ENCODE measurements around the gene PTPN7. TPM values are rescaled to one million over a fixed set of nuclear protein-coding genes. Genes with fewer than 3 reads are reported as not detected.

PTPN7 gene
- 1 to 10 TPM; 4.6 to 9.3 (median 7.7) TPM for total RNA-seq

- ATAC-seq (ENCODE audit: low FRiP score in 2 of 2) = peak; percentile 11 to 70
- TF ChIP-seq CTCF (IDR thresholded peaks at IDR 0.05) (peak in 5 of 6 experiments; percentile 12 to 33 (median 24)), POLR2A (IDR thresholded peaks at IDR 0.05) (no peak), EP300 (IDR thresholded peaks at IDR 0.05) (no peak), POLR2AphosphoS5 (IDR thresholded peaks at IDR 0.05) (no peak)
Measured at GRCh38 chr1:202160377-202160940, at the start of gene PTPN7. PTPN7 (minus strand) TSS chr1:202160602; CDS start chr1:202159402, 1,200 bp downstream.

GRCh38 chr1:202208351-202208857, 48.0 kb upstream of the PTPN7 start:
- no peak overlapping the region for H3K27ac ChIP-seq
- 72 to 75% methylated on average over 3 to 11 of the region's 11 CpGs for WGBS, 2 donors
- ATAC-seq (ENCODE audit: low FRiP score in 2 of 2) = no peak
- DNase-seq = peak in 1 of 2 donors; percentile 54
- peaks cover 0 to 3% (median 0%) of the 10 kb centered on the region in 4 donors for H3K4me1 ChIP-seq
- no peak overlapping the region for H3K4me3 ChIP-seq
- no peaks in the 10 kb centered on the region for H3K36me3 ChIP-seq
- TF ChIP-seq POLR2AphosphoS5 (IDR thresholded peaks at IDR 0.05) = no peak
- no peak for TF ChIP-seq POLR2A (IDR thresholded peaks at IDR 0.05)
- no peaks in the 10 kb centered on the region for H3K27me3 ChIP-seq
- H3K9me3 ChIP-seq = no peaks in the 10 kb centered on the region

More at GRCh38 chr1:202160377-202160940, at the start of gene PTPN7:
- no peaks in the 10 kb centered on the region for H3K9me3 ChIP-seq
- peaks cover 2 to 37% (median 26%) of the 10 kb centered on the region in 4 donors for H3K4me1 ChIP-seq
- H3K27me3 ChIP-seq = no peaks in the 10 kb centered on the region
- H3K36me3 ChIP-seq = no peaks in the 10 kb centered on the region
- 52 to 59% methylated on average over 17 of the region's 17 CpGs for WGBS, 2 donors
- DNase-seq = peak; percentile 61 to 86
- H3K27ac ChIP-seq = peak within 1 kb of the TSS; percentile 67 to 93 (median 81)
- H3K4me3 ChIP-seq = peak within 1 kb of the TSS in 3 of 4 donors; percentile 28 to 47 (median 40)

GRCh38 chr1:202207292-202207691, 46.9 kb upstream of the PTPN7 start:
- no peak for DNase-seq

GRCh38 chr1:202205523-202206190, 45.3 kb upstream of the PTPN7 start:
- Histone ChIP-seq H3K27me3 (no peaks in the 10 kb centered on the region), H3K27ac (no peak overlapping the region), H3K4me3 (no peak overlapping the region), H3K9me3 (no peaks in the 10 kb centered on the region), H3K36me3 (no peaks in the 10 kb centered on the region), H3K4me1 (peaks cover 0 to 3% (median 0%) of the 10 kb centered on the region in 4 donors)
- WGBS, 2 donors = 60 to 61% methylated on average over 5 of the region's 5 CpGs
- no peak for DNase-seq
- no peak for ATAC-seq (ENCODE audit: low FRiP score in 2 of 2)
- TF ChIP-seq POLR2AphosphoS5 (IDR thresholded peaks at IDR 0.05) (no peak), EP300 (IDR thresholded peaks at IDR 0.05) (no peak), POLR2A (IDR thresholded peaks at IDR 0.05) (no peak), CTCF (IDR thresholded peaks at IDR 0.05) (peak in 1 of 6 experiments; percentile 27)

More at GRCh38 chr1:202207292-202207691, 46.9 kb upstream of the PTPN7 start:
- H3K27me3 ChIP-seq = no peaks in the 10 kb centered on the region
- peaks cover 0 to 3% (median 0%) of the 10 kb centered on the region in 4 donors for H3K4me1 ChIP-seq
- H3K27ac ChIP-seq = no peak overlapping the region
- H3K36me3 ChIP-seq = no peaks in the 10 kb centered on the region
- no peaks in the 10 kb centered on the region for H3K9me3 ChIP-seq
- WGBS, 2 donors = 50 to 67% methylated on average over 1 of the region's 1 CpG
- no peak for ATAC-seq (ENCODE audit: low FRiP score in 2 of 2)
- TF ChIP-seq EP300 (IDR thresholded peaks at IDR 0.05) (no peak), POLR2AphosphoS5 (IDR thresholded peaks at IDR 0.05) (no peak), CTCF (IDR thresholded peaks at IDR 0.05) (no peak), POLR2A (IDR thresholded peaks at IDR 0.05) (no peak)
- no peak overlapping the region for H3K4me3 ChIP-seq

- Histone ChIP-seq H3K4me3 (no peak overlapping the region), H3K4me1 (peaks cover 4 to 7% (median 6%) of the 10 kb centered on the region in 4 donors), H3K9me3 (no peaks in the 10 kb centered on the region), H3K27me3 (peaks cover 0 to 4% (median 0%) of the 10 kb centered on the region in 4 donors), H3K36me3 (no peaks in the 10 kb centered on the region), H3K27ac (no peak overlapping the region)
- WGBS, 2 donors = 56 to 82% methylated on average over 1 of the region's 1 CpG
- TF ChIP-seq POLR2A (IDR thresholded peaks at IDR 0.05) (no peak), CTCF (IDR thresholded peaks at IDR 0.05) (no peak), EP300 (IDR thresholded peaks at IDR 0.05) (no peak), POLR2AphosphoS5 (IDR thresholded peaks at IDR 0.05) (no peak)
- ATAC-seq (ENCODE audit: low FRiP score in 2 of 2) (no peak), DNase-seq (no peak)
Measured at GRCh38 chr1:202204065-202204464, 43.7 kb upstream of the PTPN7 start.
